A549 (cell line): Measurements from ENCODE around the gene REEP6.

Source experiments
- CBX2 ChIP-seq: fragments of 200-600 bp; sonication (generic); IDR thresholded peaks from 2 replicates; pipeline ENCODE4 v1.6.1; 2016; ENCODE audit warnings: low read depth, mild to moderate bottlenecking, borderline replicate concordance
- CBX8 ChIP-seq: fragments of 200-600 bp; sonication (generic); IDR thresholded peaks from 2 replicates; pipeline ENCODE4 v1.6.1; 2016
- CEBPB ChIP-seq, 2 experiments: fragments of >200 bp in 1 of 2; sonication (Bioruptor Twin) in 1 of 2; formaldehyde crosslinking in 1 of 2; IDR thresholded peaks; 2 replicates each; pipeline ENCODE4 v1.6.1; 2012 to 2016
- CHD4 ChIP-seq: fragments of 200-600 bp; sonication (generic); IDR thresholded peaks from 2 replicates; pipeline ENCODE4 v1.6.1; 2016; ENCODE audit warnings: antibody characterized with exemption, mild to moderate bottlenecking, borderline replicate concordance
- CTCF ChIP-seq: fragments of >200 bp; sonication (Bioruptor Twin); formaldehyde crosslinking; IDR thresholded peaks from 3 replicates; pipeline ENCODE4 v1.5.1; 2016
- MAZ ChIP-seq: fragments of 150-350 bp; IDR thresholded peaks from 2 replicates; pipeline ENCODE4 v1.6.1; 2014; ENCODE audit warnings: antibody characterized with exemption, low read depth, low read length, borderline replicate concordance
- PBX3 ChIP-seq: IDR thresholded peaks from 2 replicates; pipeline ENCODE4 v1.6.1; 2012
- POLR2A ChIP-seq: IDR thresholded peaks from 2 replicates; pipeline ENCODE4 v1.6.1; 2012; ENCODE audit warnings: mild to moderate bottlenecking, low read length
- RCOR1 ChIP-seq: fragments of 150-350 bp; IDR thresholded peaks from 2 replicates; pipeline ENCODE4 v1.6.1; 2014; ENCODE audit warnings: antibody characterized with exemption, low read length, low read depth
- SREBF2 ChIP-seq: fragments of 450-650 bp; IDR thresholded peaks from 2 replicates; pipeline ENCODE4 v1.6.1; 2014; ENCODE audit warnings: mild to moderate bottlenecking, moderate library complexity
- USF2 ChIP-seq: fragments of 450-650 bp; IDR thresholded peaks from 2 replicates; pipeline ENCODE4 v1.6.1; 2014; ENCODE audit warnings: antibody characterized with exemption

- TF ChIP-seq CBX8 (no peak), CTCF (no peak), USF2 (no peak), CHD4 (no peak), MAZ (no peak), SREBF2 (no peak), POLR2A (no peak), RCOR1 (no peak), PBX3 (no peak), CBX2 (no peak), CEBPB (IDR thresholded peaks at IDR 0.05) (no peak)
Measured at GRCh38 chr19:1449467-1450442, 41.2 kb upstream of the REEP6 start, which contains the start of gene APC2.
